Activated naive CD4-positive, alpha-beta T cell treated with anti-CD3 and anti-CD28 coated beads, Interleukin-2, amount 10 ng/mL, durations not matched to agents 7 days and 5 days (primary cell): ENCODE measurements around the gene C14orf93.
A peak's percentile ranks its signal among the peaks of the same experiment; 100 is the strongest.
"Not testable (repeated sequence)": the region's sequence is repeated elsewhere in the genome, so short reads cannot be mapped to it uniquely, and the experiment has no call there.

Experiments
- CTCF ChIA-PET: fragments of 350-600 bp; sonication (Branson Sonifier 250); formaldehyde crosslinking; loops from one replicate; lab custom pipeline; 2021; ENCODE audit warnings: antibody characterized with exemption; lab: Charles Lee
- DNase-seq: peaks from one replicate; pipeline ENCODE4 v3.0.0-alpha.2; 2020
- H3K27ac Mint-ChIP-seq: one replicate; pipeline ENCODE4 v1.8.0; 2021; ENCODE audit warnings: mild to moderate bottlenecking, moderate library complexity, mixed read lengths
- H3K27me3 Mint-ChIP-seq: one replicate; pipeline ENCODE4 v1.8.0; 2021; ENCODE audit warnings: mild to moderate bottlenecking, mixed read lengths
- H3K36me3 Mint-ChIP-seq: one replicate; pipeline ENCODE4 v1.8.0; 2021; ENCODE audit warnings: mixed read lengths
- H3K4me1 Mint-ChIP-seq: one replicate; pipeline ENCODE4 v1.8.0; 2021; ENCODE audit warnings: mixed read lengths
- H3K4me3 Mint-ChIP-seq: one replicate; pipeline ENCODE4 v1.8.0; 2021; ENCODE audit warnings: mild to moderate bottlenecking, moderate library complexity, mixed read lengths
- H3K9me3 Mint-ChIP-seq: one replicate; pipeline ENCODE4 v1.8.0; 2021; ENCODE audit warnings: mixed read lengths

The C14orf93 gene

GRCh38 chr14:22976620-22977433 is 33.1 kb downstream of the C14orf93 start:
- H3K27me3 Mint-ChIP-seq: peaks cover 12% of the 10 kb centered on the region
- no peaks in the 10 kb centered on the region for H3K9me3 Mint-ChIP-seq
- DNase-seq: no peak
- peaks cover 16% of the 10 kb centered on the region for H3K4me1 Mint-ChIP-seq
- H3K4me3 Mint-ChIP-seq: no peak overlapping the region
- no peak overlapping the region for H3K27ac Mint-ChIP-seq
- H3K36me3 Mint-ChIP-seq: no peaks in the 10 kb centered on the region
- CTCF ChIA-PET: interaction anchor here (1.3 to 6.7 kb wide), 5 partner anchors 8 to 92 kb away, joined by 3 to 120 read pairs (median 8); partner anchors contain the start of genes AJUBA and CDH24

DNA sequence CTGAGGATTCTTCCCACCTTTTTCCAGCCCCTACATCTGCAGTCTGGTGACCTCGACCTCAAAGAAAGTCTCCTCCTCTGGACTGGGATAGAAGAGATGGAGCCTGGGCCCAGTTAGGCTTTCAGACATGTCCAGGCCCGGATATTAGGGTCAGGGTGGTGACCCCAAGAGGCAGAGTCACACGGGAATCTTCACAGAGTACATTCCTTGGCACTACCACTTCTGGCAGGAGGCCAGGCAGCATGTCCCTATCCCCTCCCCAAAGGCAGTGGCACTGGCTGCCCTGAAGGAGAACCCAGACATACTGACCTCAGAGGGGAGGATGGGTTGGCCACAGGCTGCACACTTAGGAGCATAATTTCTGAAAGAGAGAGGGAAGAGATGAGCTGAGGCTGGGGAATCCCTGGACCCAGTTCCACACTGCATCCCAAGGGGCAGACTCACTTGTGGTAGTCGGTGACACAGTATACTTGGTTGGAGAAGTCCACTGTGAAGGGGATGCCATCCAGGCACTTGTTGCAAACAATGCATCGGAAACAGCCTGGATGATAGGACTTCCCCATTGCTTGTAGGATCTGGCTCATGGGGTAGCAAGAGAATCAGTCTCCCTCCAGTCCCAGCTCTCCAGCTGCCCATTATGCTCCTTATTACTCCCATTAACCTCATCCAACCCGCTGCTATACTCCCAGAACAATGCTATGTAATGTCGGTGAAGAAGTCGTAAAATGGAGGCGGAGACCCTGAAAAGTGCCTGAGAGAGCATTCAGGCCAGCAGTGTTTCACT is 35.2 kb downstream of the C14orf93 start:
- H3K4me3 Mint-ChIP-seq: no peak overlapping the region
- H3K27ac Mint-ChIP-seq: no peak overlapping the region
- no peak for DNase-seq
- H3K27me3 Mint-ChIP-seq: peaks cover 12% of the 10 kb centered on the region
- peaks cover 4% of the 10 kb centered on the region for H3K4me1 Mint-ChIP-seq
- CTCF ChIA-PET: interaction anchor here (0.7 to 6.7 kb wide), 9 partner anchors 10 to 404 kb away, joined by 3 to 120 read pairs (median 16); partner anchors contain the start of genes AJUBA, CDH24 and PRMT5
- no peaks in the 10 kb centered on the region for H3K36me3 Mint-ChIP-seq
- H3K9me3 Mint-ChIP-seq: no peaks in the 10 kb centered on the region

GRCh38 chr14:22973217-22974032 is 36.5 kb downstream of the C14orf93 start:
- Mint-ChIP-seq H3K27me3 (peaks cover 12% of the 10 kb centered on the region), H3K27ac (no peak overlapping the region), H3K4me3 (no peak overlapping the region), H3K4me1 (no peaks in the 10 kb centered on the region), H3K9me3 (no peaks in the 10 kb centered on the region), H3K36me3 (no peaks in the 10 kb centered on the region)
- CTCF ChIA-PET: interaction anchor here (0.7 to 6.7 kb wide), 25 partner anchors 11 to 403 kb away, joined by 3 to 120 read pairs (median 7); partner anchors contain the start of genes AJUBA, CDH24, HAUS4 and OXA1L
- peak; percentile 60 for DNase-seq

DNA sequence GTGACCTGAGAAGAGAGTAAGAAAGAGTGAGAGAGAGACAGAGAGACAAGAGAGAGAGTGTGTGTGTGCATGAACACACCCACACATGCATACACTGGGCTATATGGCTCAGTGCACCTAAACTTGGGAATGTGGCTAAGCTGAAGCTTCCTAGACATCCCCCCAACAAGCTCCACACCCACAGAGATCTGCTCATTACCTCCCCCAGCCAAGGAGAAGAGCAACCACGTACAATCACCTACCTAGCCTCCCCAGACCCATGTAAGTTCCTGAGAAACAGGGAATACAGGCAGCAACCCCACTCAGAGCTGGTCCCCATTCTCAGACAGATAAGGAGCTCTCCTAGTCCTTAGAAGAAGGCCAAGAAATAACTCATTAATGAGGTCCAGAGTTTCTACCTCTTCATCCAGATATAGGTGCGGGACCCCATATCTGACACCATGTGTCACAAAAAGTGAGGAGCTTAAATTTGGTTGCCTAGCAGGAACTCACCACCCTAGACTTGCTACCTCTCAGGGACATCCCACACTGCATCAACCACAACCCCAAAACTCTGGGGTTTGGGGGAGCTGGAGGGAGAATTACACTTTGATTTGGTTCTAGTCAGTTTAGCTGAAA is 37.5 kb downstream of the C14orf93 start:
- Mint-ChIP-seq H3K27ac (no peak overlapping the region), H3K9me3 (no peaks in the 10 kb centered on the region), H3K4me1 (no peaks in the 10 kb centered on the region), H3K4me3 (no peak overlapping the region), H3K36me3 (no peaks in the 10 kb centered on the region), H3K27me3 (peaks cover 19% of the 10 kb centered on the region)
- no peak for DNase-seq
- CTCF ChIA-PET: interaction anchor here (0.6 to 6.7 kb wide), 22 partner anchors 10 to 206 kb away, joined by 3 to 120 read pairs (median 8); partner anchors contain the start of genes AJUBA, CDH24, HAUS4 and OXA1L

- H3K4me3 Mint-ChIP-seq: no peak overlapping the region
- H3K9me3 Mint-ChIP-seq: no peaks in the 10 kb centered on the region
- H3K27me3 Mint-ChIP-seq: peaks cover 22% of the 10 kb centered on the region
- H3K4me1 Mint-ChIP-seq: no peaks in the 10 kb centered on the region
- no peak overlapping the region for H3K27ac Mint-ChIP-seq
- DNase-seq: no peak
- H3K36me3 Mint-ChIP-seq: no peaks in the 10 kb centered on the region
- CTCF ChIA-PET: interaction anchor here (1.7 to 3.7 kb wide), 5 partner anchors 23 to 84 kb away, joined by 5 to 33 read pairs (median 16); partner anchors contain the start of gene PRMT5
Observed at GRCh38 chr14:22971152-22971551, 38.8 kb downstream of the C14orf93 start.

DNA sequence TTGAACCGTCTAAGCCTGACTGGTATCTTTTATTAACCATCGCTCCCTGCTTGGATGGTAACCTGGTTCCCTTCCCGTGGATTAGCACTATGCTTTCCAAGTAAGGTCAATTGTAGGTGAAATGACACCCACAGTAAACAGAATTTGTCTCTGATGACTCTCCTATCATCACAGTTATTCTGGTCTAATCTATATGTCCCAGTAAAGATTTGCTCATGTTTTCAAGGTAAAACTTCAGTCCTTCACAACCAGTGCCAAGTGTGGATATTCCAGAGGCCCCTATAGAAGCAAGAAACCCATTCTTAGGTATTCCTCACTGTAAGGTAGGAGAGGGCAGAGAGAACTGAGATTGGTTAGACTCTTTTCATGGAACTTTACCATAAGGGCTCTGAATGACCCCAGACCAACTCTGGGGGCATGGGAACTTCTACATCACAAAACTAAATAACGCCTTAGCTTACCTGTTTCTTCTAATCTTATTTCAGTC is 43.1 kb downstream of the C14orf93 start:
- Mint-ChIP-seq H3K36me3 (no peaks in the 10 kb centered on the region), H3K27ac (no peak overlapping the region), H3K27me3 (peaks cover 16% of the 10 kb centered on the region), H3K4me1 (no peaks in the 10 kb centered on the region), H3K4me3 (no peak overlapping the region), H3K9me3 (no peaks in the 10 kb centered on the region)
- no peak for DNase-seq
- CTCF ChIA-PET: interaction anchor here (1.0 kb wide), 1 partner anchor 19 kb away, joined by 3 read pairs; no protein-coding TSS in a partner anchor

GRCh38 chr14:22965916-22966782 is 43.8 kb downstream of the C14orf93 start:
- not testable (repeated sequence) for H3K4me3 Mint-ChIP-seq, DNase-seq, H3K4me1 Mint-ChIP-seq, H3K27ac Mint-ChIP-seq, H3K36me3 Mint-ChIP-seq, H3K9me3 Mint-ChIP-seq
- CTCF ChIA-PET: interaction anchor here (1.0 kb wide), 1 partner anchor 20 kb away, joined by 3 read pairs; no protein-coding TSS in a partner anchor
- H3K27me3 Mint-ChIP-seq: peaks cover 16% of the 10 kb centered on the region

GRCh38 chr14:22962061-22962676 is 47.8 kb downstream of the C14orf93 start:
- H3K4me1 Mint-ChIP-seq: peaks cover 7% of the 10 kb centered on the region
- no peak for DNase-seq
- H3K27me3 Mint-ChIP-seq: peaks cover 11% of the 10 kb centered on the region
- no peaks in the 10 kb centered on the region for H3K36me3 Mint-ChIP-seq
- CTCF ChIA-PET: interaction anchor here (0.9 to 6.2 kb wide), 3 partner anchors 11 to 107 kb away, joined by 3 to 54 read pairs (median 4); no protein-coding TSS in a partner anchor
- H3K9me3 Mint-ChIP-seq: no peaks in the 10 kb centered on the region
- no peak overlapping the region for H3K4me3 Mint-ChIP-seq
- H3K27ac Mint-ChIP-seq: no peak overlapping the region

DNA sequence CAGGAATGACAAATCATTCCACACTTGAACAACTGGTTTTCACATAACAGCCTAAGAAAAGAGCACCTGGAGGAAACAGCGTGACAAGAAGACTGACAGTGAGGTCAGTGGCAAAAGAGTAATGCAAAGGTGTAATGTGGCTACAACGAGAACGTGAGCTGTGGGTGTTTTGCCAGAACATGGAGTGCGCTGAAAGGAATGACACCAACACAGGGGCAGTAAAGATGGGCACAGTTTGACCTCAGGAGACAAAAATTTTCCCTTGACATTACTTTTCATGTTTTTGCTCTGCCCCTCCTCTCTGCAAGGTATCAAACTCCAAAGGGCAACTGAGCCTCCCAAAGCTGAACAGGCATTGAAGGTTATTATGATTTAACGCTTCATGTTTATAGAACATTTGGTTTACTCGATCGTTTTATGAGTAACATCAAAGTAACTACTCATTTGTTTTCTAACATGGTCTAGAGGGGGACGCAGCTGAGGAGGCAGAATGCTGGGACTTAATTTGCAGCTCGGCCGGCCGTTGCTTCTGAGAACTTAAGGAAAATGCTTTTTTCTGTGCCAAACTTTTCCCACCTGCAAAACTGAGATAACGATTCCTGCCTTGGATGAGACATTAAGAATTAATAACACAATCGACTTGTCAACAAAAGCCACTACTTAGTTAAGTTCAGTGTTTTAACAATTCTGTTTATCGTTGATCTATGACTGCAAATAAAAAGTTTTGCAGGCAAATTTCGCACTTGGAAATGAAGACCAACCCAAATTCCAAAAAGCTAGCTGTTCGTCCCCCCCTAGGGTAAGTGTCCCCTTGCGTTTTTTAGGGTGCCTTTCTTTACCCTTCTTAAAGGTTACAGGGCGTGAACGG is 54.0 kb downstream of the C14orf93 start:
- no peak for DNase-seq
- Mint-ChIP-seq H3K4me3 (peak overlapping the region; percentile 91), H3K9me3 (no peaks in the 10 kb centered on the region), H3K36me3 (peaks cover 29% of the 10 kb centered on the region), H3K27me3 (peaks cover 4% of the 10 kb centered on the region), H3K4me1 (peaks cover 30% of the 10 kb centered on the region), H3K27ac (peak overlapping the region; percentile 92)
- CTCF ChIA-PET: interaction anchor here (0.8 to 3.7 kb wide), 11 partner anchors 11 to 166 kb away, joined by 3 to 24 read pairs (median 3); no protein-coding TSS in a partner anchor

DNA sequence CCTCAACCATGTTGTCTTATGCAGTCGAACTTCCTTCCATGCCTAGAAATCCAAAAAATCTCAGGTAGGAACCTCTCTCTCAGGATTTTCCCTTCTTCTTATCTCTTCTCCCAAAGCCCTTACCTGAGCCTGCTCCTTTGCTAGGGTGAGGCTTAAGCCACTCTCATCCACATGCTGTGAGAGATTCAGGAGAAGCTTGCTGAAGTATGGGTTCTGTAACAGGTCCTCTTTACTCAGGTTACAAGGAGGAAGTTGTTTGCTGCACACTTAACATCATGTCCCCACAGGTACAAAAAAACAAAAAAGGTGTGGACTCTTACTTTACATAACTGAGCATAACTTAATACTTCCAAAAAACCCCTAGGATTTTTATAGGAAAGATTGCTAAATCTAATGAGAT is 57.5 kb downstream of the C14orf93 start:
- CTCF ChIA-PET: interaction anchor here (0.7 to 2.0 kb wide), 2 partner anchors 34 to 81 kb away, joined by 4 to 6 read pairs; no protein-coding TSS in a partner anchor
- Mint-ChIP-seq H3K36me3 (peaks cover 37% of the 10 kb centered on the region), H3K9me3 (no peaks in the 10 kb centered on the region), H3K27ac (no peak overlapping the region), H3K27me3 (no peaks in the 10 kb centered on the region), H3K4me3 (no peak overlapping the region), H3K4me1 (peaks cover 24% of the 10 kb centered on the region)
- DNase-seq: no peak

DNA sequence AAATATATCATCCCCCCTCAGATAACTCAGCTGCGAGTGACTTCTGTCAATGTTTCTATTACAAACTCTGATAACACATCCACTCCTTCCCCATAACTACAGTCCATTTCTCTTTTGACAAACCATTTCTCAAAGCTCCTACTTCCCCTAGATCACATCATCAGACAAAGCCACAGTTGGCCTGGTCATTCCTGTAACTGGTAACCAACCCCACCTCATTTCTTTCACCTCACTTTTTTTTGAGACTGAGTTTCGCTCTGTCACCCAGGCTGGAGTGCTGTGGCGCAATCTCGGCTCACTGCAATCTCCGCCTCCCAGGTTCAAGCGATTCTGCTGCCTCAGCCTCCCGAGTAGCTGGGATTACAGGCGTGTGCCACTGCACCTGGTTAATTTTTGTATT is 58.1 kb downstream of the C14orf93 start:
- CTCF ChIA-PET, H3K4me3 Mint-ChIP-seq, H3K9me3 Mint-ChIP-seq, H3K27ac Mint-ChIP-seq, H3K27me3 Mint-ChIP-seq, DNase-seq: not testable (repeated sequence)
- peaks cover 43% of the 10 kb centered on the region for H3K36me3 Mint-ChIP-seq
- peaks cover 23% of the 10 kb centered on the region for H3K4me1 Mint-ChIP-seq
